ENCODE results near the gene ADIPOR1.

GRCh38 chr1:202932476-202932875 is 25.6 kb downstream of the ADIPOR1 start:
- TF ChIP-seq POLR2A (IDR thresholded peaks at IDR 0.05) (no peak), CTCF (IDR thresholded peaks at IDR 0.05) (no peak), POLR2AphosphoS5 (IDR thresholded peaks at IDR 0.05; ENCODE audit: insufficient read depth in 1 of 2, low read depth in 1 of 2) (no peak)
